Measurements from ENCODE around the gene LARP1B. TPM values are rescaled to one million over a fixed set of nuclear protein-coding genes. Genes with fewer than 3 reads are reported as not detected.

The LARP1B gene
- total RNA-seq, 1 experiment from 2014 or later, result 14.8 TPM

- Histone ChIP-seq H3K27ac (ENCODE audit: low read length) (peak overlapping the region; percentile 12), H3K27me3 (ENCODE audit: low read length) (no peaks in the 10 kb centered on the region), H3K36me3 (ENCODE audit: low read depth, low read length) (no peaks in the 10 kb centered on the region), H3K9me2 (replicated peaks; ENCODE audit: low read length) (no peaks in the 10 kb centered on the region), H3F3A (ENCODE audit: low read length, unreplicated experiment) (peaks cover 6% of the 10 kb centered on the region), H3K4me2 (ENCODE audit: low read length) (peak overlapping the region; percentile 38; the same call in 1 of the 2 replicates), H2AFZ (ENCODE audit: low read length) (no peak overlapping the region), H3K4me3 (ENCODE audit: low read length) (no peak overlapping the region), H3K9ac (ENCODE audit: low read length) (no peak overlapping the region), H3K9me3 (ENCODE audit: low read length) (no peaks in the 10 kb centered on the region), H3K4me1 (ENCODE audit: insufficient read depth, low read length) (peaks cover 35% of the 10 kb centered on the region), H3K79me2 (ENCODE audit: low read length) (no peaks in the 10 kb centered on the region), H4K20me1 (ENCODE audit: low read length) (no peaks in the 10 kb centered on the region)
- DNase-seq, result peak; percentile 73
- peak; percentile 58 for TF ChIP-seq CTCF (conservative IDR thresholded peaks at IDR 0.05; ENCODE audit: low read depth, low read length)
- no peak for TF ChIP-seq EZH2phosphoT487 (IDR thresholded peaks at IDR 0.05; ENCODE audit: borderline replicate concordance, low read length)
- CTCF ChIA-PET, result interaction anchor here (0.6 kb wide), 1 partner anchor 137 kb away, joined by 3 read pairs; no protein-coding TSS in a partner anchor
- peak; percentile 81 for ATAC-seq
- POLR2A ChIA-PET (ENCODE audit: unreplicated experiment), result no interaction called here
- intact Hi-C loops (cut with micrococcal nuclease), result loop anchor here (5.0 kb wide), 1 partner anchor 98 kb away; the partner anchor contains the start of gene LARP1B
- BruUV-seq (replicated peaks), result no TSS peak
These were observed 98.9 kb downstream of the LARP1B start for GRCh38 chr4:128159967-128160366.

- intact Hi-C loops (cut with micrococcal nuclease), result loop anchor here (5.0 kb wide), 1 partner anchor 99 kb away; the partner anchor contains the start of gene LARP1B
- no peak overlapping the region for H3K4me2 ChIP-seq (ENCODE audit: low read length)
- POLR2A ChIA-PET (ENCODE audit: unreplicated experiment), result no interaction called here
- TF ChIP-seq EZH2phosphoT487 (IDR thresholded peaks at IDR 0.05; ENCODE audit: borderline replicate concordance, low read length) (no peak), CTCF (conservative IDR thresholded peaks at IDR 0.05; ENCODE audit: low read depth, low read length) (no peak), EZH2 (IDR thresholded peaks at IDR 0.05; ENCODE audit: low read length, unreplicated experiment) (no peak)
- BruUV-seq (replicated peaks), result no TSS peak
- peaks cover 35% of the 10 kb centered on the region for H3K4me1 ChIP-seq (ENCODE audit: insufficient read depth, low read length)
- H3K27me3 ChIP-seq (ENCODE audit: low read length), result no peaks in the 10 kb centered on the region
- H3K27ac ChIP-seq (ENCODE audit: low read length), result no peak overlapping the region
- no peaks in the 10 kb centered on the region for H3K36me3 ChIP-seq (ENCODE audit: low read depth, low read length)
- no peaks in the 10 kb centered on the region for H4K20me1 ChIP-seq (ENCODE audit: low read length)
- no peaks in the 10 kb centered on the region for H3K9me3 ChIP-seq (ENCODE audit: low read length)
- ATAC-seq (no peak), DNase-seq (no peak)
- H3K4me3 ChIP-seq (ENCODE audit: low read length), result no peak overlapping the region
- CTCF ChIA-PET, result interaction anchor here (0.7 kb wide), 1 partner anchor 574 kb away, joined by 3 read pairs; no protein-coding TSS in a partner anchor
- H3K9ac ChIP-seq (ENCODE audit: low read length), result no peak overlapping the region
- H3K9me2 ChIP-seq (replicated peaks; ENCODE audit: low read length), result no peaks in the 10 kb centered on the region
- no peaks in the 10 kb centered on the region for H3K79me2 ChIP-seq (ENCODE audit: low read length)
- peaks cover 6% of the 10 kb centered on the region for H3F3A ChIP-seq (ENCODE audit: low read length, unreplicated experiment)
- H2AFZ ChIP-seq (ENCODE audit: low read length), result no peak overlapping the region
These were observed 100.0 kb downstream of the LARP1B start for GRCh38 chr4:128161138-128161537.

- BruUV-seq (replicated peaks), result no TSS peak
- Histone ChIP-seq H3K4me2 (ENCODE audit: low read length) (peak overlapping the region; percentile 80), H3K27me3 (ENCODE audit: low read length) (no peaks in the 10 kb centered on the region), H3K9ac (ENCODE audit: low read length) (no peak overlapping the region), H4K20me1 (ENCODE audit: low read length) (no peaks in the 10 kb centered on the region), H3K36me3 (ENCODE audit: low read depth, low read length) (no peaks in the 10 kb centered on the region), H3K9me2 (replicated peaks; ENCODE audit: low read length) (no peaks in the 10 kb centered on the region), H3K4me1 (ENCODE audit: insufficient read depth, low read length) (peaks cover 35% of the 10 kb centered on the region), H3F3A (ENCODE audit: low read length, unreplicated experiment) (peaks cover 6% of the 10 kb centered on the region), H3K79me2 (ENCODE audit: low read length) (no peaks in the 10 kb centered on the region), H3K4me3 (ENCODE audit: low read length) (peak overlapping the region; percentile 15; the same call in 1 of the 2 replicates), H3K27ac (ENCODE audit: low read length) (peak overlapping the region; percentile 75), H2AFZ (ENCODE audit: low read length) (no peak overlapping the region), H3K9me3 (ENCODE audit: low read length) (no peaks in the 10 kb centered on the region)
- CTCF ChIA-PET, result no interaction called here
- POLR2A ChIA-PET (ENCODE audit: unreplicated experiment), result no interaction called here
- peak; percentile 15 for DNase-seq
- intact Hi-C loops (cut with micrococcal nuclease), result loop anchor here (5.0 kb wide), 1 partner anchor 100 kb away; the partner anchor contains the start of gene LARP1B
- no peak for ATAC-seq
- TF ChIP-seq EZH2phosphoT487 (IDR thresholded peaks at IDR 0.05; ENCODE audit: borderline replicate concordance, low read length) (no peak), CTCF (conservative IDR thresholded peaks at IDR 0.05; ENCODE audit: low read depth, low read length) (no peak), EZH2 (IDR thresholded peaks at IDR 0.05; ENCODE audit: low read length, unreplicated experiment) (no peak)
These were observed 101.3 kb downstream of the LARP1B start for GRCh38 chr4:128162434-128162833.
